GM19240 (cell line): Measurements from ENCODE around the gene TM6SF1.

ENCODE experiments used
- DNase-seq: peaks from one replicate; pipeline ENCODE4 v3.0.0; 2011; ENCODE audit warnings: low spot score; ENCODE audit not compliant: insufficient read length

TM6SF1 gene

GRCh38 chr15:83170474-83171165 is 63.2 kb downstream of the TM6SF1 start:
- DNase-seq: no peak

- no peak for DNase-seq
Measured at GRCh38 chr15:83174891-83175290, 67.4 kb downstream of the TM6SF1 start.

GRCh38 chr15:83178390-83178789 is 70.9 kb downstream of the TM6SF1 start:
- DNase-seq: no peak

- no peak for DNase-seq
Measured at GRCh38 chr15:83178869-83179325, 71.5 kb downstream of the TM6SF1 start.

- no peak for DNase-seq
Measured at GRCh38 chr15:83185561-83185960, 78.1 kb downstream of the TM6SF1 start.
